Activated effector memory CD4-positive, alpha-beta T cell treated with anti-CD3 and anti-CD28 coated beads, Interleukin-2, amount 50 U/mL, for 16 hours (primary cell): ENCODE measurements around the gene BATF.

ENCODE experiments used
- DNase-seq: peaks from one replicate; pipeline ENCODE4 v3.0.0-alpha.2; 2020

Gene BATF

GRCh38 chr14:75563931-75564330 lies 41.7 kb downstream of the BATF start:
- no peak for DNase-seq

GRCh38 chr14:75565056-75565455 lies 42.8 kb downstream of the BATF start:
- no peak for DNase-seq

- peak; percentile 93 for DNase-seq
Measured at GRCh38 chr14:75566321-75566720, 44.1 kb downstream of the BATF start.

GRCh38 chr14:75566752-75567151 lies 44.5 kb downstream of the BATF start:
- DNase-seq = no peak

- DNase-seq = no peak
Measured at GRCh38 chr14:75568140-75568539, 45.9 kb downstream of the BATF start.

GRCh38 chr14:75568791-75569190 lies 46.5 kb downstream of the BATF start:
- peak; percentile 79 for DNase-seq

- DNase-seq = peak; percentile 71
Measured at GRCh38 chr14:75570797-75571196, 48.5 kb downstream of the BATF start.

GRCh38 chr14:75572104-75572503 lies 49.8 kb downstream of the BATF start:
- DNase-seq = no peak

GRCh38 chr14:75577090-75577489 lies 54.8 kb downstream of the BATF start:
- DNase-seq = no peak

- DNase-seq = peak; percentile 90
Measured at GRCh38 chr14:75577729-75578101, 55.4 kb downstream of the BATF start.

GRCh38 chr14:75578102-75578785 lies 56.0 kb downstream of the BATF start, which contains the start of gene FLVCR2:
Gene FLVCR2 (plus strand): TSS chr14:75578620. CDS start chr14:75578973, 353 bp downstream.
- DNase-seq = peak; percentile 89

- no peak for DNase-seq
Measured at GRCh38 chr14:75578786-75579337, 56.6 kb downstream of the BATF start.

GRCh38 chr14:75579338-75579864 lies 57.1 kb downstream of the BATF start:
- no peak for DNase-seq

- DNase-seq = no peak
Measured at GRCh38 chr14:75579882-75580281, 57.6 kb downstream of the BATF start.

- DNase-seq = no peak
Measured at GRCh38 chr14:75587388-75587787, 65.1 kb downstream of the BATF start.

GRCh38 chr14:75589931-75590330 lies 67.7 kb downstream of the BATF start:
- no peak for DNase-seq

GRCh38 chr14:75591331-75591946 lies 69.2 kb downstream of the BATF start:
- no peak for DNase-seq

- no peak for DNase-seq
Measured at GRCh38 chr14:75591987-75592575, 69.8 kb downstream of the BATF start.

- no peak for DNase-seq
Measured at GRCh38 chr14:75595226-75595625, 73.0 kb downstream of the BATF start.
